Fibroblast of the conjunctiva (primary cell): ENCODE results near the gene CROT.

Source experiments
- DNase-seq: peaks from one replicate; pipeline ENCODE4 v3.0.0-alpha.2; 2010; ENCODE audit warnings: low read depth

Gene CROT

DNA sequence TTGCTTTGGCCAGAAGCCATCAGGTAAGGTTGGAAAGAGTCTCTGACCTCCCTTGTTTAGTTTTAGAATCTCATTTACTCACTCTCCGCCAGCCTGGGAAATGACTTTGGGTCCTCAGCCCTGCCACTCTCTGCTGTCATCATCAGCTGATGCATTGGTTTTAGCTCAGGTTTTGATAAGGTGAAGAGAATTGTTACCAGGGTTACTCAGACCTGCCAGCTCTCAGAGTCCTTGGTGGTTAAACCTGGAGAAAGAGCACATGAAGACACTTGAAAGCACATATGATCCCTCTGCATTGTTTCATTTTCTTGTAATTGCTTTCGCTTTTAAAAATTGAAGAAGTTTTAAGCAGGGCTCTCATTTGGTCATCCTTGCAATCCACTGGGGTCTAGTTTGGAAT, 4.0 kb upstream of the CROT start:
- DNase-seq, result no peak

DNA sequence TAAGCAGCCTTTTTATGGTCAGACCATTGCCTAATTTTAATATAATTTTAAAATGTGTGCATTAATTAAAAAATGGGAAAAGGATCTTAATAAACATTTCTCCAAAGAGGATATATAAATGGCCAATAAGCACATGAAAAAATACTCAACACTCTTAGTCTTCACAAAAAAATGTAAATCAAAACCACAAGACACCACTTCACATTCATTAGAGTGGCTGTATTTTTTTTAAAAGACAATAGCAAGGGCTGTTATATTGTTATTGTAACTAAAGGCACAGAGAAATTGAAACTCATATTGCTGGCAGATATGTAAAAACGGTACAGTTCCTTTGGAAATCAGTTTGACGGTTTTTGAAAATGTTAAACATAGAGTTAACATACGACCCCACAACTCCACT, 3.2 kb upstream of the CROT start:
- no peak for DNase-seq

GRCh38 chr7:87344446-87344845, 1.0 kb upstream of the CROT start:
- DNase-seq, result no peak

DNA sequence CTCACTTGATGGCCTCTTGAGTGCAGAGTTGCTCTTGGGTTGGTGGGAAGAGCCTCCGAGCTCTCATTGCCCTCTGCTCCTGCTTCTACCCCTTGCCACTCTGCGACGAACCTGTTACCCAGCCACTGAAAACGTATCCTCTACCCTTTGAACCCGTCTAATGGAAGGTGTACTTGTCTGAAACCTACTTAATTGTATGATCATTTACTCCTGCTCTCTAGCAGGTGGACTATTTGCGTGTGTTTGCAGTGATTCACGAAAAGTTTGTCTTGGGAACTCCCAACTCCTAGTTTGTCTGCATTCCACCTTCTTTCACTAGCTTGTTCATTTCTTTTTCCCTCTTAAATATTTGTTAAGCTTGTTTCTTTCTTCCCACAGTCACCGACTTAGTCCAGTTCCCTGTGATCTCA, 503 bp downstream of the CROT start:
- no peak for DNase-seq

GRCh38 chr7:87347207-87347606, 1.7 kb downstream of the CROT start:
- DNase-seq, result no peak

DNA sequence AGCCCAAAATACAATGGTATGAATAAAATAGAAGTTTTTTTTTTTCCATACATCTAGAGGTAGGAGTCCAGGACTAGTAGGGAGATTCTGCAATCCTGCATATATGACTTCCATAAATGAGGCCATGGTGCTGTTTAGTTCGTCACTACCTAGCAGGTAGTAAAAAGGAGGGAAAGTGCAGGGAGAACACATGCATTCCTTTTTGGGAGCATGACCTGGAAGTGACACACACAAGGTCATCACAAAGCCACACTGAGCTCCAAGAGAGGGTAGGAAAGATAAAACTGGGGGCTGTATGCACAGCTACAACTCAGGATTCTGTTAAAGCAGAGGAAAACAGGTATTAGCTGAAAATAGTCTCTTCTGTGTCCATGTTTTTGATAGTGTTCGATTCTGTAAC, 2.2 kb downstream of the CROT start:
- DNase-seq, result no peak

GRCh38 chr7:87354749-87355148, 9.3 kb downstream of the CROT start:
- DNase-seq, result no peak

DNA sequence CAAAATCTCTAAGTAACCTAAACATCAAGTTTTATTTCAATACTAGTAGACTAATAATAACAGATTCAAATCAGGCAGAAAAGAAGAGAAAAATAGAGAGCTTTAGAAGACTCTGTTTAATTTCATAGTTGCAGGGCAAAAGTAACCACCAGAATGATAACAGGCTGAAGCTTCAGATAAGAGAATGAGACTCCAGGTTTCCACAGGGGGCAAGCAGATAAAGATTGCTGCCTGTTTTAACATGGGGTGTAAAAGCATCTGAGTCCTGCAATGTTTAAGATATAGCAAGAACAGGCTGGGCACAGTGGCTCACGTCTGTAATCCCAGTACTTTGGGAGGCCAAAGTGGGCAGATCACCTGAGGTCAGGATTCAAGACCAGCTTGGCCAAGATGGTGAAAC, 11.0 kb downstream of the CROT start:
- no peak for DNase-seq

DNA sequence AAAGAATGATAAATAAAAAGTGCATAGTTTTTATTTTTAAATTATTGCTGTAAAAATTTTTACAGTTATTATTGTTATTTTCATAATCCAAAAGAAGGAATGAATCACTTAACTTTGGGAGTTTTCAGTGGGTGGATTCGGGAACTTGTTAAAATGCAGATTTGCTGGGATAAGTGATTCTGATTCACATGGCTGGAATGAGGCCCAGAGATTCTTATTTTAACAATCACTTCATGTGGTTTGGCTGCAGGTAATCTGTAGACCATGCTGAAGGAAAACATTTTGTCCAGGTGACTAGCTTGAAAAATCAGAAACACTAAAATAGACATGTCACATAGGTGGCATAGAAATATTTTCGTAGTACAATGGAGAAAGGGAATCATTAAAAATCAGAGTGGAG, 13.9 kb downstream of the CROT start:
- DNase-seq, result no peak

DNA sequence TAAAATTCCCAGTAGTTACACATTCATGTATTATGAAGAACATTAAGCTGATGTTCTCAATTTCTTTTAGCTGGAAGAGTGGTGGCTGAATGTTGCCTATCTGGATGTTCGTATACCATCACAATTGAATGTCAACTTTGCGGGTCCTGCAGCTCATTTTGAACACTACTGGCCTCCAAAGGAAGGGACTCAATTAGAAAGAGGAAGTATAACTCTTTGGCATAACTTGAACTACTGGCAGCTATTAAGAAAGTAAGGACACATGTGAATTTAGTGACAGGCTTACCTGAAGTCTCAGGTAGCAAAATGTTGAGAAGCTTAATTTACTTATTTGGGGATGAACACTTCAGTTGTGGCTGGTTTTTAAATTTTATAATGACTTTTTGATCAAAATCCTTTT, 15.9 kb downstream of the CROT start:
- no peak for DNase-seq

DNA sequence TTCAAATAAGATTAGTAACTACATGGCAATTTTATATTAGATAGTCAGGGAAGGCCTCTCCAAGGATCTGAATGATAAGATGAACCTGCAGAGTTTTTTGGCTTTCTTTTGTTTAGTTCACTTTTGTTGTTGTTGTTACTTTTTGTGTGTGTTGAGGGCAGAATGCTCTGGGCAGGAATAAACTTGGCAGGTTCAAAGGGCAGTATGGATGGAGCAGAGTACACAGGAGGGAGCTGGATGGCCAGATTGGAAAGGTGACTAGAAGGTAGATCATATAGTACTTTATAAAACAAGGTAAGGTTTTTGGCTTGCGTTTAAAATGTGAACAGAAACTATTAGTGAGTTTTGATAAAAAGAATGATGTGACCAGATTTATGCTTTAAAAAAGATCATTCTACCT, 17.9 kb downstream of the CROT start:
- DNase-seq, result no peak

- DNase-seq, result no peak
These were observed 18.8 kb downstream of the CROT start for GRCh38 chr7:87364246-87364645.

- DNase-seq, result no peak
These were observed 23.8 kb downstream of the CROT start for GRCh38 chr7:87369216-87369615.

DNA sequence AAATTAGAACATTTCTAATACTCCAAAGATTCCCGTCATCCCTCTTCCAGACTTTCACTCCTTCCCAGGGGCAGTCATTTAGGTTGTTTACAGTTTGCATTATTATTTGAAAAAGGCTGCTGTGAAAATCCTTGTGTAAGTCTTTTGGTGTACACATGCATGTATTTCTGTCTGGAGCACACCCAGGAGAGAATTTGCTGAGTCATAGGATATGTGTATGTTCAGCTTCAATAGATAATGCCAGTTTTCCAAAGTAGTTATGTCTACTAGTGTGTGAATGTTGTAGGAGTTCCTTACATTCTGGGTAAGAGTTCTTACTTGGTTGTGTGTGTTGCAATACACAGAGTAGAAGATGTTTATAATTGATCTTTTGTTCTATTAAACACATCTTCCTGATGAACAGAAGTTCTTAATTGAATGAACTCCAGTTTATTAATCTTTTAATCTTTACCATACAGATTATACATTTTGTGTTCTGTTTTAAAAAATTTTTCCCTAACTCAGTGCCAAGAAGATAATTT, 25.3 kb downstream of the CROT start:
- DNase-seq, result peak; percentile 40

- DNase-seq, result no peak
These were observed 30.4 kb downstream of the CROT start for GRCh38 chr7:87375662-87376435.

DNA sequence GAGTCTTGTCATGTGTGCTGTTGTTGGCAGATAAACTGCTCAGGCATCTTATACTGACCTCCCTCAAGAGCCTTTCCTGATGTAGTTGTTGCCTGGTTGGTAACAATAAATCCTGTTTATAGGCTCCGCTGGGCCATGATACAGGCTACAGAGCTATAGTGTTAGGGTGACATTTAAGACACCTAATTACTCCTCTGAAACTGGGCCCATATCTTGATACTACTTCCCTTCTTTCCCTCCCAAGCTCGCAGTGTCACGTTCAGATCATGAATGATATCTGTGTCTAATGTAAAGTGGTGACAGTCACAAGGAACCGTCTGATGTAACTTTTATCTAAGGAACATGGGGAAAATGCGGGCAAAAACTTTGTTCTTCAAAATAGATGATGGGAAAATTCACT, 35.4 kb downstream of the CROT start:
- no peak for DNase-seq

GRCh38 chr7:87391020-87391701, 45.7 kb downstream of the CROT start:
- no peak for DNase-seq

DNA sequence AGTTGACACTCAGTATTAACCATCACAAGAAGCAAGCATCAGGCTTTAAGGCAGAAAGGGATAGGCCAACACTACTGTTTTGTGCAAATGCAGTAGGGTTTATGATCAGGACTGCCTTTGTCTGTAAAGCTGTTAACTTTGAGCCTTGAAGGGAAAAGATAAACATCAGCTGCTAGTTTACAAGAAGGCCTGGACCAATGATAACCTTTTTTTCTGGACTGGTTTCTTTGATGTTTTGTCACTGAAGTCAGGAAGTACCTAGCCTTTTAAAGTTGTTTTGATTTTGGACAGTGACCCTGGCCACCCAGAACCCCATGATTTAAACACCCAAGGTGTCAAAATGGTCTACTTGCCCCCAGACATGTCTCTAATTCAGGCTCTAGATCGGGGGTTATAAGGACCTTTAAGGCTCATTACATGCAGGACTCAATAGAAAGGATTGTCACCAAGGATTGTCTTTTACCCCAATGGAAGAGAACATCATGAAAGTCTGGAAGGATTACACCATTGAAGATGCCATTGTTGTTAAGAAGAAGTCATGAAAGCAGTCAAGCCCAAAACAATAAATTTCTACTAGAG, 50.1 kb downstream of the CROT start:
- DNase-seq, result no peak

GRCh38 chr7:87398446-87398845, 53.0 kb downstream of the CROT start:
- DNase-seq, result no peak

DNA sequence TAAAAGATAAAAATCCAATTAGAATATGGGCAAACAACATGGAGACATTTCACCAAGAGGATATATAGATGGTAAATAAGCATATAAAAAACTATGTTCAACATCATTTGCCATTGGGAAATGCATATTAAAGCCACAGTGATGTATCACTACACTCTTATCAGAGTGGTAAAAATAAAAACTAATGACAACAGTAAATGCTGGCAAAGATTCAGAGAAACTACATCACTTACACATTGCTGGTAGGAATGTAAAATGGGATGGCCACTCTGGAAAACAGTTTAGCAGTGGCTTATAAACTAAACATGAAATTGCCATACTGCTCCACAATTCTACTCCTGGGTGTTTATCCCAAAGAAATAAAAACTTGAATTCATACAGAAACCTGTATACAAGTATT, 59.2 kb downstream of the CROT start:
- DNase-seq, result no peak

- DNase-seq, result no peak
These were observed 65.7 kb downstream of the CROT start for GRCh38 chr7:87411186-87411585.

DNA sequence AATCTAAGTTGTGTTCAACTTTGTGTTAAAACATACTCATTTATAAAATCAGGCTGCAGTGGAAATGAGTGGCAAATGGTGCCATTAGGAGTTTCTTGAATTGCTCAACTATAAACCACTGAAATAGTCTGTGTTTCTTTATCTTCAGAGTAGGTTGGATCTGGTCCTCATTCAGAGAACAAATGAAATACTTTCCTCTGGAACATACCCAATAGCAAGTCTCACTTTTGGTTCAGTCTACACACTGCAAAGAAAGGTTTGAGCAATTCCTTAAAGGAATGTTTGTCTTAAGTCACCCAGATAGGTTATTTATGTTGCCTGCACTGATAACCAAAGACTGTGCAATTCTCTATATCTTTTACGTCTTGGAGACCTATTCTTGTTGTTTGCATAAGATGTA, 67.6 kb downstream of the CROT start:
- DNase-seq, result no peak
